Prostate gland (tissue), 2 donors: ENCODE measurements around the gene PXDC1. TPM values are rescaled to one million over a fixed set of nuclear protein-coding genes. Genes with fewer than 3 reads are reported as not detected.

Experiments used
- DNase-seq: peaks from one replicate; pipeline ENCODE4 v3.0.0-alpha.2; 2019; ENCODE audit warnings: low spot score
- H3K27ac ChIP-seq, 2 donors: fragments of 200-600 bp; sonication (generic); 2 replicates each; pipeline ENCODE4 v1.5.1; 2017 to 2019
- H3K27me3 ChIP-seq: fragments of 200-600 bp; sonication (generic); replicated peaks from 2 replicates; pipeline ENCODE4 v1.5.1; 2019; ENCODE audit not compliant: insufficient read depth
- H3K36me3 ChIP-seq, 2 donors: fragments of 200-600 bp; sonication (generic); 1 replicate in 1 of 2; 2 replicates in 1 of 2; pipeline versions ENCODE4 v1.5.1 to v1.8.1; 2017 to 2019
- H3K4me1 ChIP-seq: fragments of 200-600 bp; sonication (generic); replicated peaks from 2 replicates; pipeline ENCODE4 v1.5.1; 2019
- H3K4me3 ChIP-seq, 2 donors: fragments of 200-600 bp; sonication (generic); 2 replicates each; pipeline ENCODE4 v1.5.1; 2017 to 2019
- H3K9me3 ChIP-seq: fragments of 200-600 bp; sonication (generic); 2 replicates; pipeline ENCODE4 v1.5.1; 2017
- CTCF ChIP-seq, 4 experiments: fragments of 200-600 bp in 2 of 4; fragments of 450-650 bp in 2 of 4; sonication (generic) in 2 of 4; IDR thresholded peaks; 1 replicate in 3 of 4; 2 replicates in 1 of 4; pipeline ENCODE4 v1.5.1; 2016 to 2019; ENCODE audit warnings: antibody characterized with exemption in 4 of 4, mild to moderate bottlenecking in 2 of 4, moderate library complexity in 2 of 4
- POLR2A ChIP-seq: fragments of 450-650 bp; IDR thresholded peaks from one replicate; pipeline ENCODE4 v1.6.1; 2016; ENCODE audit warnings: antibody characterized with exemption, mild to moderate bottlenecking
- POLR2AphosphoS5 ChIP-seq: sonication (generic); formaldehyde crosslinking; IDR thresholded peaks from one replicate; pipeline ENCODE4 v1.6.1; 2017; ENCODE audit warnings: antibody characterized with exemption
- WGBS: methylation state at CpG from one replicate; pipeline ENCODE4 v1.1.5; 2018; 5-methylcytosine and 5-hydroxymethylcytosine counted together
- intact Hi-C: fragments of 100-400 bp; cut with DNase I; formaldehyde crosslinking; loops from one replicate; pipeline ENCODE4 v1.14.2; 2022
- total RNA-seq, 2 donors: library from RNA; depleted of rRNA; stranded (reverse); fragments of >200 nt; gene quantifications; one replicate each; pipeline ENCODE4 v1.1.0, GENCODE V29; 2016

The PXDC1 gene
- total RNA-seq, 2 donors from 2014 or later: 40.5 to 59.5 TPM

- H3K4me1 ChIP-seq: no peaks in the 10 kb centered on the region
- H3K9me3 ChIP-seq: no peaks in the 10 kb centered on the region
- H3K4me3 ChIP-seq: peak overlapping the region in 1 of 2 donors; percentile 41
- H3K27me3 ChIP-seq: no peaks in the 10 kb centered on the region
- WGBS: 50% methylated on average over 1 of the region's 1 CpG
- peak overlapping the region in 1 of 2 donors; percentile 73 for H3K27ac ChIP-seq
- DNase-seq: no peak
- intact Hi-C loops: no loop called here
- TF ChIP-seq POLR2A (no peak), CTCF (IDR thresholded peaks at IDR 0.05) (no peak), POLR2AphosphoS5 (no peak)
- H3K36me3 ChIP-seq: no peaks in the 10 kb centered on the region
These were observed 36.2 kb downstream of the PXDC1 start for GRCh38 chr6:3715285-3715684.

- no peak for TF ChIP-seq POLR2A
- no peak for TF ChIP-seq POLR2AphosphoS5
- no peak for TF ChIP-seq CTCF (IDR thresholded peaks at IDR 0.05)
- H3K9me3 ChIP-seq: no peaks in the 10 kb centered on the region
- no peaks in the 10 kb centered on the region for H3K36me3 ChIP-seq
These were observed 36.7 kb downstream of the PXDC1 start for GRCh38 chr6:3714768-3715167.

GRCh38 chr6:3714111-3714510 lies 37.4 kb downstream of the PXDC1 start:
- Histone ChIP-seq H3K4me1 (no peaks in the 10 kb centered on the region), H3K9me3 (no peaks in the 10 kb centered on the region), H3K36me3 (no peaks in the 10 kb centered on the region), H3K27me3 (no peaks in the 10 kb centered on the region), H3K27ac (peak overlapping the region; percentile 47 to 66), H3K4me3 (no peak overlapping the region)
- intact Hi-C loops: no loop called here
- 79% methylated on average over 4 of the region's 4 CpGs for WGBS
- TF ChIP-seq CTCF (IDR thresholded peaks at IDR 0.05) (no peak), POLR2A (no peak), POLR2AphosphoS5 (no peak)
- DNase-seq: no peak

More at GRCh38 chr6:3714768-3715167, 36.7 kb downstream of the PXDC1 start:
- intact Hi-C loops: no loop called here
- Histone ChIP-seq H3K27me3 (no peaks in the 10 kb centered on the region), H3K4me3 (no peak overlapping the region), H3K27ac (peak overlapping the region; percentile 47 to 66), H3K4me1 (no peaks in the 10 kb centered on the region)
- DNase-seq: no peak
- 78% methylated on average over 1 of the region's 1 CpG for WGBS

GRCh38 chr6:3712827-3713665 lies 38.5 kb downstream of the PXDC1 start:
- peak; percentile 57 for DNase-seq
- no peak overlapping the region for H3K4me3 ChIP-seq
- intact Hi-C loops: no loop called here
- H3K27me3 ChIP-seq: no peaks in the 10 kb centered on the region
- 51% methylated on average over 9 of the region's 9 CpGs for WGBS
- no peaks in the 10 kb centered on the region for H3K4me1 ChIP-seq
- no peaks in the 10 kb centered on the region for H3K9me3 ChIP-seq
- peak overlapping the region; percentile 47 to 66 for H3K27ac ChIP-seq
- TF ChIP-seq CTCF (IDR thresholded peaks at IDR 0.05) (no peak), POLR2AphosphoS5 (peak; percentile 58)
- H3K36me3 ChIP-seq: no peaks in the 10 kb centered on the region

GRCh38 chr6:3711776-3712175 lies 39.7 kb downstream of the PXDC1 start:
- Histone ChIP-seq H3K4me1 (no peaks in the 10 kb centered on the region), H3K4me3 (no peak overlapping the region), H3K27ac (peak overlapping the region in 1 of 2 donors; percentile 66), H3K27me3 (no peaks in the 10 kb centered on the region), H3K36me3 (no peaks in the 10 kb centered on the region), H3K9me3 (no peaks in the 10 kb centered on the region)
- TF ChIP-seq POLR2AphosphoS5 (peak; percentile 20), CTCF (IDR thresholded peaks at IDR 0.05) (no peak), POLR2A (no peak)
- DNase-seq: no peak
- intact Hi-C loops: no loop called here
- WGBS: 74% methylated on average over 6 of the region's 6 CpGs
